Left ventricle myocardium inferior (tissue), 1 donor: Measurements from ENCODE around the gene ZNF687. TPM values are rescaled to one million over a fixed set of nuclear protein-coding genes. Genes with fewer than 3 reads are reported as not detected.

Experiments
- DNase-seq: peaks from one replicate; pipeline ENCODE4 v3.0.0-alpha.2; 2020
- H3K27ac ChIP-seq: fragments of 200-600 bp; replicated peaks from 2 replicates; pipeline ENCODE4 v1.8.0; 2021
- H3K27me3 ChIP-seq: fragments of 200-600 bp; 2 replicates; pipeline ENCODE4 v1.8.0; 2021; ENCODE audit warnings: low read depth
- H3K36me3 ChIP-seq: fragments of 200-600 bp; 2 replicates; pipeline ENCODE4 v1.8.0; 2021
- H3K4me1 ChIP-seq: fragments of 200-600 bp; 2 replicates; pipeline ENCODE4 v1.8.0; 2021
- H3K4me3 ChIP-seq: fragments of 200-600 bp; 2 replicates; pipeline ENCODE4 v1.8.0; 2021; ENCODE audit warnings: mild to moderate bottlenecking, moderate library complexity
- H3K9me3 ChIP-seq: fragments of 200-600 bp; replicated peaks from 2 replicates; pipeline ENCODE4 v1.8.0; 2021
- intact Hi-C: fragments of 100-400 bp; cut with micrococcal nuclease; formaldehyde crosslinking; loops from one replicate; pipeline ENCODE4 v1.11.0; 2022
- total RNA-seq: library from RNA; stranded (reverse); fragmentation: NEBNext Ultra II Directional; extraction: Animal tissue kit (Norgen Biotek cat#: 25700); gene quantifications from one replicate; pipeline ENCODE4 v1.2.1, GENCODE V29; 2021
- TF ChIP-seq, protein P1 (sequence below): fragments of 200-600 bp; IDR thresholded peaks from 2 replicates; pipeline ENCODE4 v1.8.0; 2021; ENCODE audit warnings: antibody characterized with exemption, mild to moderate bottlenecking, borderline replicate concordance
- donor health status: DM: no; HTN: yes; CAD: no; lungs with severe emphysema.

Gene ZNF687
- total RNA-seq, 1 donor from 2014 or later, result 11.2 TPM

DNA sequence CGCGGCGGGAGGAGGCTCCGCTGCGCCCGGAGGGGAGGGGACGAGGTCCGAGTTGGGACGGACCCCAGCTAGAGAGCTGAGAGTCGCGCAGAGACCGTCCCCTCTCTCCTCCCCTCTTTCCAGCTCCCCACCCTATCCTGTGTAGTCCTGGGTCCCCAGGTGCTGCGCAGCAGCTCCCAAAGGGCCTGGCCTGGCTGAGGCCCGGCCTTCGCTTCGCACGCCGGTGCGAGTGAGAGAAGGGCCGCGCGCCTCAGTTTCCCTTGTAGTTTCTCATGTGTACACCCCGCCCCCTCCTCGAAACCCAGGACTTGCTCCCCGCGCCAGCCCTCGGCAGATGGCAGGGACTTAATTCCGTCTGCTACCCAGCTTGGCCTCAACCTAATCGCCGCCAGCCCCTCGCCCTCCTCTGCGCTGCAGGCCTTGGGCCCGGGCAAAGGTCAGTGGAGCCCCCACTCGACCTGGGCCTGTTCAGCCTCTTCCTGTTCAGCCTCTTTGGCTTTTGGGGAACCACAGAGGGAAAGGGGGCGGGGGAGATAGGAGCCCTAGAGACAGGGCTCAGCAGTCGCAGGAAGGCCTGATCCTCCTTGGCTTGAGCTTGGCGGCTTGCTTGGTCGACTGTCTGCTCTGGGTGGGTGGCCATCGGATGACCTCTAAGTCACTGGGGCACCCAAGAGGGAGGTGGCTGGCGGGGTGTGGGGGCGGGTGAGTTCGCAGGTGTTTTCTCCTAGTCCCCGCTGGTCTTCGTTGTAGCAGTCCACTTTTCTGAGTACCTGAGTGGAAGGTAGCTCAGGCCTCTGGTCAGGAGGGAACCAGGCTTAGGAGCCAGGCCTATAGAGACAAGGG lies 1.0 kb downstream of the ZNF687 start:
- peak overlapping the region; percentile 91 for H3K4me3 ChIP-seq
- TF ChIP-seq, protein P1, sequence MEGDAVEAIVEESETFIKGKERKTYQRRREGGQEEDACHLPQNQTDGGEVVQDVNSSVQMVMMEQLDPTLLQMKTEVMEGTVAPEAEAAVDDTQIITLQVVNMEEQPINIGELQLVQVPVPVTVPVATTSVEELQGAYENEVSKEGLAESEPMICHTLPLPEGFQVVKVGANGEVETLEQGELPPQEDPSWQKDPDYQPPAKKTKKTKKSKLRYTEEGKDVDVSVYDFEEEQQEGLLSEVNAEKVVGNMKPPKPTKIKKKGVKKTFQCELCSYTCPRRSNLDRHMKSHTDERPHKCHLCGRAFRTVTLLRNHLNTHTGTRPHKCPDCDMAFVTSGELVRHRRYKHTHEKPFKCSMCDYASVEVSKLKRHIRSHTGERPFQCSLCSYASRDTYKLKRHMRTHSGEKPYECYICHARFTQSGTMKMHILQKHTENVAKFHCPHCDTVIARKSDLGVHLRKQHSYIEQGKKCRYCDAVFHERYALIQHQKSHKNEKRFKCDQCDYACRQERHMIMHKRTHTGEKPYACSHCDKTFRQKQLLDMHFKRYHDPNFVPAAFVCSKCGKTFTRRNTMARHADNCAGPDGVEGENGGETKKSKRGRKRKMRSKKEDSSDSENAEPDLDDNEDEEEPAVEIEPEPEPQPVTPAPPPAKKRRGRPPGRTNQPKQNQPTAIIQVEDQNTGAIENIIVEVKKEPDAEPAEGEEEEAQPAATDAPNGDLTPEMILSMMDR, result no peak
- peak; percentile 33 for DNase-seq
- H3K27ac ChIP-seq, result peak overlapping the region; percentile 95
- peaks cover 21% of the 10 kb centered on the region for H3K36me3 ChIP-seq
- H3K27me3 ChIP-seq, result no peaks in the 10 kb centered on the region
- intact Hi-C loops, result no loop called here
- no peaks in the 10 kb centered on the region for H3K9me3 ChIP-seq
- peaks cover 31% of the 10 kb centered on the region for H3K4me1 ChIP-seq

DNA sequence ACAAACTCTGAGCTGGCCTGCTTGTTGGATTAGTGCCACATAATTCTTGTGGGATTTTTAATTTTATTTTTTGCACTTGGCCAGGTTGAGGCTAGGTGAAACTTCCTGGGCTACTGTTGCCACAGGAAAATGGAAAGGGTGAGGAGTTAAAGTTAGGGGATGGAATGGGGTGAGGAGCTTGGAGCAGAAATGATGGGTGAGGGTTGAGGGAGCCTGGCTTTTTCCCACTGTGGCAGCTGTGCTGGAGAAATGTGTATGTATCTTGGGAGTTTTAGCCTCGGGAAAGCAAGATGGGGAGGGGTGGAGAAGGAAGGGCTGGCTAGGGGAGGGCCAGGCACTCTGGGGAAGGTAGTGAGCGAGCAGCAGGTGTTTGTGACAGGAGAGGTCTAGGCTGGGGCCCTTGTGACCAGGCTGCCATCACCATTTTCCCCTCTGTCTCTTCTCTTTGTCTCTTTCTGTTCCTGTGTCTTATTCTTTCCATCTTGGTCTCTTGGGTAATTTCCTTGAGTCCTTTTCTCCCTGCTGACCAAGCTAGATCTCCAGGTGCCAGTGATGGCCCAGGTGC lies 2.0 kb downstream of the ZNF687 start:
- Histone ChIP-seq H3K4me1 (peaks cover 31% of the 10 kb centered on the region), H3K27me3 (no peaks in the 10 kb centered on the region), H3K4me3 (peak overlapping the region; percentile 91), H3K9me3 (no peaks in the 10 kb centered on the region), H3K27ac (peak overlapping the region; percentile 95), H3K36me3 (peaks cover 31% of the 10 kb centered on the region)
- intact Hi-C loops, result no loop called here
- TF ChIP-seq, protein P1, result no peak
- DNase-seq, result no peak

GRCh38 chr1:151286619-151287340 lies 4.7 kb downstream of the ZNF687 start:
- Histone ChIP-seq H3K36me3 (peaks cover 56% of the 10 kb centered on the region), H3K4me1 (peaks cover 22% of the 10 kb centered on the region), H3K27ac (no peak overlapping the region), H3K27me3 (no peaks in the 10 kb centered on the region), H3K4me3 (no peak overlapping the region), H3K9me3 (no peaks in the 10 kb centered on the region)
- TF ChIP-seq, protein P1, result no peak
- intact Hi-C loops, result no loop called here
- DNase-seq, result no peak

DNA sequence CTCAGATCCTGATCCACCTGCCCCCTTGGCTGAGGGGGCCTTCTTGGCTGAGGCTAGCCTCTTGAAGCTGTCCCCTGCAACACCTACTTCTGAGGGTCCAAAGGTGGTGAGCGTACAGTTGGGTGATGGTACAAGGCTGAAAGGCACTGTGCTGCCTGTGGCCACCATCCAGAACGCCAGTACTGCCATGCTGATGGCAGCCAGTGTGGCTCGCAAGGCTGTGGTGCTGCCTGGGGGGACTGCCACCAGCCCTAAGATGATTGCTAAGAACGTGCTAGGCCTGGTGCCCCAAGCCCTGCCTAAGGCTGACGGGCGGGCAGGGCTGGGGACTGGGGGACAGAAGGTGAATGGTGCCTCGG lies 5.2 kb downstream of the ZNF687 start:
- intact Hi-C loops, result no loop called here
- Histone ChIP-seq H3K27ac (no peak overlapping the region), H3K27me3 (no peaks in the 10 kb centered on the region), H3K9me3 (no peaks in the 10 kb centered on the region), H3K4me3 (no peak overlapping the region), H3K36me3 (peaks cover 62% of the 10 kb centered on the region), H3K4me1 (peaks cover 22% of the 10 kb centered on the region)
- DNase-seq, result no peak
- TF ChIP-seq, protein P1, result no peak

DNA sequence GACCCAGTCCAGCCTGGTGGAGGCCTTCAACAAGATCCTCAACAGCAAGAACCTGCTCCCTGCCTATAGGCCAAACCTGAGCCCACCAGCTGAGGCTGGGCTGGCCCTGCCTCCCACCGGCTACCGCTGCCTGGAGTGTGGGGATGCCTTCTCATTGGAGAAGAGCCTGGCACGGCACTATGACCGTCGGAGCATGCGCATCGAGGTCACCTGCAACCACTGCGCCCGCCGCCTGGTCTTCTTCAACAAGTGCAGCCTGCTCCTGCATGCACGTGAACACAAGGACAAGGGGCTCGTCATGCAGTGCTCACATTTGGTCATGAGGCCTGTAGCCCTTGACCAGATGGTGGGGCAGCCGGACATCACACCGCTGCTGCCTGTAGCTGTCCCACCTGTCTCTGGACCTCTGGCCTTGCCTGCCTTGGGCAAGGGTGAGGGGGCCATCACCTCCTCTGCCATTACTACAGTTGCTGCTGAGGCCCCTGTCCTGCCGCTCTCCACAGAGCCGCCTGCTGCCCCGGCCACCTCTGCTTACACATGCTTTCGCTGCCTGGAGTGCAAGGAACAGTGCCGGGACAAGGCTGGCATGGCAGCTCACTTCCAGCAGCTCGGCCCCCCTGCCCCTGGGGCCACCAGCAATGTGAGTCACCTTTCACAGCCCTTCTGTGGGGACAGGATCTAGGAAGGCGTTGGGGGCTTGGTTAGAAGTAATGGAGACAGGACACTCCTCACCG lies 5.8 kb downstream of the ZNF687 start:
- intact Hi-C loops, result no loop called here
- H3K36me3 ChIP-seq, result peaks cover 68% of the 10 kb centered on the region
- DNase-seq, result no peak
- TF ChIP-seq, protein P1, result no peak
- H3K27ac ChIP-seq, result no peak overlapping the region
- no peaks in the 10 kb centered on the region for H3K9me3 ChIP-seq
- H3K4me1 ChIP-seq, result peaks cover 17% of the 10 kb centered on the region
- no peak overlapping the region for H3K4me3 ChIP-seq
- no peaks in the 10 kb centered on the region for H3K27me3 ChIP-seq
